ENCODE data around the gene HELT.

Gene HELT

GRCh38 chr4:185019456-185020292 is 1.4 kb downstream of the HELT start:
- Histone ChIP-seq H3K4me1 (ENCODE audit: control insufficient read depth, insufficient read depth, low read length) (peaks cover 44% of the 10 kb centered on the region), H3K9ac (ENCODE audit: low read depth, low read length) (no peak overlapping the region), H3K9me3 (ENCODE audit: control insufficient read depth, insufficient read depth, low read length) (no peaks in the 10 kb centered on the region), H3K36me3 (ENCODE audit: control insufficient read depth, insufficient read depth, low read length) (no peaks in the 10 kb centered on the region), H3K27me3 (ENCODE audit: control insufficient read depth, insufficient read depth, low read length) (peaks cover 100% of the 10 kb centered on the region), H3K4me3 (ENCODE audit: low read depth, low read length) (peak overlapping the region; percentile 48), H3K27ac (ENCODE audit: low read depth, low read length) (no peak overlapping the region)

GRCh38 chr4:185020293-185020808 is 2.1 kb downstream of the HELT start:
- no peaks in the 10 kb centered on the region for H3K9me3 ChIP-seq (ENCODE audit: control insufficient read depth, insufficient read depth, low read length)
- peaks cover 44% of the 10 kb centered on the region for H3K4me1 ChIP-seq (ENCODE audit: control insufficient read depth, insufficient read depth, low read length)
- peaks cover 100% of the 10 kb centered on the region for H3K27me3 ChIP-seq (ENCODE audit: control insufficient read depth, insufficient read depth, low read length)
- no peaks in the 10 kb centered on the region for H3K36me3 ChIP-seq (ENCODE audit: control insufficient read depth, insufficient read depth, low read length)
- H3K27ac ChIP-seq (ENCODE audit: low read depth, low read length): no peak overlapping the region
- no peak overlapping the region for H3K9ac ChIP-seq (ENCODE audit: low read depth, low read length)
- peak overlapping the region; percentile 42 for H3K4me3 ChIP-seq (ENCODE audit: low read depth, low read length)

- Histone ChIP-seq H3K27ac (ENCODE audit: low read depth, low read length) (no peak overlapping the region), H3K27me3 (ENCODE audit: control insufficient read depth, insufficient read depth, low read length) (peaks cover 100% of the 10 kb centered on the region), H3K9ac (ENCODE audit: low read depth, low read length) (no peak overlapping the region), H3K36me3 (ENCODE audit: control insufficient read depth, insufficient read depth, low read length) (no peaks in the 10 kb centered on the region), H3K4me3 (ENCODE audit: low read depth, low read length) (peak overlapping the region; percentile 42), H3K4me1 (ENCODE audit: control insufficient read depth, insufficient read depth, low read length) (peaks cover 38% of the 10 kb centered on the region), H3K9me3 (ENCODE audit: control insufficient read depth, insufficient read depth, low read length) (no peaks in the 10 kb centered on the region)
Measured at GRCh38 chr4:185020863-185021761, 2.8 kb downstream of the HELT start.

GRCh38 chr4:185023471-185023870 is 5.2 kb downstream of the HELT start:
- Histone ChIP-seq H3K9me3 (ENCODE audit: control insufficient read depth, insufficient read depth, low read length) (no peaks in the 10 kb centered on the region), H3K27me3 (ENCODE audit: control insufficient read depth, insufficient read depth, low read length) (peaks cover 97% of the 10 kb centered on the region), H3K27ac (ENCODE audit: low read depth, low read length) (no peak overlapping the region), H3K9ac (ENCODE audit: low read depth, low read length) (no peak overlapping the region), H3K36me3 (ENCODE audit: control insufficient read depth, insufficient read depth, low read length) (no peaks in the 10 kb centered on the region), H3K4me3 (ENCODE audit: low read depth, low read length) (no peak overlapping the region), H3K4me1 (ENCODE audit: control insufficient read depth, insufficient read depth, low read length) (peaks cover 21% of the 10 kb centered on the region)

GRCh38 chr4:185028625-185029024 is 10.3 kb downstream of the HELT start:
- Histone ChIP-seq H3K9ac (ENCODE audit: low read depth, low read length) (no peak overlapping the region), H3K4me1 (ENCODE audit: control insufficient read depth, insufficient read depth, low read length) (no peaks in the 10 kb centered on the region), H3K4me3 (ENCODE audit: low read depth, low read length) (no peak overlapping the region), H3K9me3 (ENCODE audit: control insufficient read depth, insufficient read depth, low read length) (no peaks in the 10 kb centered on the region), H3K27ac (ENCODE audit: low read depth, low read length) (no peak overlapping the region), H3K36me3 (ENCODE audit: control insufficient read depth, insufficient read depth, low read length) (no peaks in the 10 kb centered on the region), H3K27me3 (ENCODE audit: control insufficient read depth, insufficient read depth, low read length) (peaks cover 89% of the 10 kb centered on the region)

- Histone ChIP-seq H3K4me1 (ENCODE audit: control insufficient read depth, insufficient read depth, low read length) (no peaks in the 10 kb centered on the region), H3K36me3 (ENCODE audit: control insufficient read depth, insufficient read depth, low read length) (no peaks in the 10 kb centered on the region), H3K9ac (ENCODE audit: low read depth, low read length) (no peak overlapping the region), H3K9me3 (ENCODE audit: control insufficient read depth, insufficient read depth, low read length) (no peaks in the 10 kb centered on the region), H3K27ac (ENCODE audit: low read depth, low read length) (no peak overlapping the region), H3K27me3 (ENCODE audit: control insufficient read depth, insufficient read depth, low read length) (peaks cover 66% of the 10 kb centered on the region), H3K4me3 (ENCODE audit: low read depth, low read length) (no peak overlapping the region)
Measured at GRCh38 chr4:185031611-185032010, 13.3 kb downstream of the HELT start.

GRCh38 chr4:185033072-185033471 is 14.8 kb downstream of the HELT start:
- H3K27me3 ChIP-seq (ENCODE audit: control insufficient read depth, insufficient read depth, low read length): peaks cover 51% of the 10 kb centered on the region
- H3K4me1 ChIP-seq (ENCODE audit: control insufficient read depth, insufficient read depth, low read length): no peaks in the 10 kb centered on the region
- no peaks in the 10 kb centered on the region for H3K36me3 ChIP-seq (ENCODE audit: control insufficient read depth, insufficient read depth, low read length)
- no peaks in the 10 kb centered on the region for H3K9me3 ChIP-seq (ENCODE audit: control insufficient read depth, insufficient read depth, low read length)
- no peak overlapping the region for H3K9ac ChIP-seq (ENCODE audit: low read depth, low read length)
- no peak overlapping the region for H3K4me3 ChIP-seq (ENCODE audit: low read depth, low read length)
- H3K27ac ChIP-seq (ENCODE audit: low read depth, low read length): no peak overlapping the region

GRCh38 chr4:185033950-185034349 is 15.7 kb downstream of the HELT start:
- H3K9ac ChIP-seq (ENCODE audit: low read depth, low read length): no peak overlapping the region
- no peaks in the 10 kb centered on the region for H3K4me1 ChIP-seq (ENCODE audit: control insufficient read depth, insufficient read depth, low read length)
- H3K27me3 ChIP-seq (ENCODE audit: control insufficient read depth, insufficient read depth, low read length): peaks cover 45% of the 10 kb centered on the region
- H3K4me3 ChIP-seq (ENCODE audit: low read depth, low read length): no peak overlapping the region
- no peaks in the 10 kb centered on the region for H3K9me3 ChIP-seq (ENCODE audit: control insufficient read depth, insufficient read depth, low read length)
- H3K36me3 ChIP-seq (ENCODE audit: control insufficient read depth, insufficient read depth, low read length): no peaks in the 10 kb centered on the region
- H3K27ac ChIP-seq (ENCODE audit: low read depth, low read length): no peak overlapping the region

- H3K36me3 ChIP-seq (ENCODE audit: control insufficient read depth, insufficient read depth, low read length): no peaks in the 10 kb centered on the region
- no peak overlapping the region for H3K27ac ChIP-seq (ENCODE audit: low read depth, low read length)
- peaks cover 32% of the 10 kb centered on the region for H3K27me3 ChIP-seq (ENCODE audit: control insufficient read depth, insufficient read depth, low read length)
- H3K9me3 ChIP-seq (ENCODE audit: control insufficient read depth, insufficient read depth, low read length): no peaks in the 10 kb centered on the region
- no peak overlapping the region for H3K4me3 ChIP-seq (ENCODE audit: low read depth, low read length)
- no peak overlapping the region for H3K9ac ChIP-seq (ENCODE audit: low read depth, low read length)
- peaks cover 3% of the 10 kb centered on the region for H3K4me1 ChIP-seq (ENCODE audit: control insufficient read depth, insufficient read depth, low read length)
Measured at GRCh38 chr4:185035284-185035683, 17.0 kb downstream of the HELT start.

- no peaks in the 10 kb centered on the region for H3K36me3 ChIP-seq (ENCODE audit: control insufficient read depth, insufficient read depth, low read length)
- no peak overlapping the region for H3K4me3 ChIP-seq (ENCODE audit: low read depth, low read length)
- H3K9me3 ChIP-seq (ENCODE audit: control insufficient read depth, insufficient read depth, low read length): no peaks in the 10 kb centered on the region
- peaks cover 3% of the 10 kb centered on the region for H3K4me1 ChIP-seq (ENCODE audit: control insufficient read depth, insufficient read depth, low read length)
- peaks cover 27% of the 10 kb centered on the region for H3K27me3 ChIP-seq (ENCODE audit: control insufficient read depth, insufficient read depth, low read length)
- H3K27ac ChIP-seq (ENCODE audit: low read depth, low read length): no peak overlapping the region
- H3K9ac ChIP-seq (ENCODE audit: low read depth, low read length): no peak overlapping the region
Measured at GRCh38 chr4:185036019-185036418, 17.7 kb downstream of the HELT start.

- H3K36me3 ChIP-seq (ENCODE audit: control insufficient read depth, insufficient read depth, low read length): no peaks in the 10 kb centered on the region
- H3K9ac ChIP-seq (ENCODE audit: low read depth, low read length): no peak overlapping the region
Measured at GRCh38 chr4:185036842-185037241, 18.6 kb downstream of the HELT start.

More at GRCh38 chr4:185036842-185037241, 18.6 kb downstream of the HELT start:
- H3K27ac ChIP-seq (ENCODE audit: low read depth, low read length): no peak overlapping the region
- H3K27me3 ChIP-seq (ENCODE audit: control insufficient read depth, insufficient read depth, low read length): peaks cover 20% of the 10 kb centered on the region
- H3K4me1 ChIP-seq (ENCODE audit: control insufficient read depth, insufficient read depth, low read length): peaks cover 3% of the 10 kb centered on the region
- H3K9me3 ChIP-seq (ENCODE audit: control insufficient read depth, insufficient read depth, low read length): no peaks in the 10 kb centered on the region
- H3K4me3 ChIP-seq (ENCODE audit: low read depth, low read length): no peak overlapping the region
